22Rv1 (cell line): ENCODE results near the gene TUBGCP2.
"Not testable (repeated sequence)": the region's sequence is repeated elsewhere in the genome, so short reads cannot be mapped to it uniquely, and the experiment has no call there.

Experiments
- H3K27ac ChIP-seq: fragments of 450-650 bp; 2 replicates; pipeline ENCODE4 v1.5.1; 2017
- ZFX ChIP-seq: fragments of 450-650 bp; IDR thresholded peaks from 2 replicates; pipeline ENCODE4 v1.6.1; 2017; ENCODE audit warnings: antibody characterized with exemption, borderline replicate concordance
- TF ChIP-seq, protein P1 (sequence below): fragments of 450-650 bp; IDR thresholded peaks from 2 replicates; pipeline ENCODE4 v1.5.1; 2017; ENCODE audit warnings: mild to moderate bottlenecking

Gene TUBGCP2

DNA sequence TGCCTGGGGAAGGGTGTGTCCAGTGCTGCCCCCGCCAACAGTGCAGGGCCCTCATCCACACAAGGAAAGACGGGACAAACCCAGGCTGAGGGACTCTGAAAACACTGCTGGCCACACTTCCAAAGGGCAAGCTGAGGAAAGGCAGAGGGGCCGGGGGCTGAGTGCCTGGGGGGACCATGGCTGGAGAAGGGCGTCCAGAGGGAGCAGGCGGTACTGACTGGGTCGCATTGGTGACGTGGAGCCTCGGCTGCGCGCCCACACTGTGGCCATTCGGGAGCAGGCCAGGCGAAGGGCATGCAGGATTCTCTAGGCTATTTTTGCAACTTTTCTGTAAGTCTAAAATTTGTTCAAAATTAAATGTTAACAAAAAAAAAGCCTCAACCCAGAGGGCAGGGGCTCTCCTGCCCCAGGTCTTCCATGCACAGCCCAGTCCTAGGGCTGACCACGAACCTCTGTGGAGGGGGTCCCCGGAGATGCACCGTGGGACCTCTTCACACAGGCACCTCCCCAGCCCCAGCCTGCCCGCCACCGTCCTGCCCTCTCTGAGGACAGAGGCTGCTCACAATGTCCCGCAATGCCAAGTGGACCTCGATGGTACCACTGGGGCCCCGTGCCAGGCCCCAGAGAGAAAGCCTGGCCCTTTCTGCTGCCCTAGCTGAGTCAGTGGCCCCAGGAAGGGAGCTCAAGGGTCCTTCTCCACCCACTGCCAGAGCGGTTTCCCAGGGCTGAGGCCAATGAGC lies 42.4 kb downstream of the TUBGCP2 start:
- H3K27ac ChIP-seq = no peak overlapping the region

DNA sequence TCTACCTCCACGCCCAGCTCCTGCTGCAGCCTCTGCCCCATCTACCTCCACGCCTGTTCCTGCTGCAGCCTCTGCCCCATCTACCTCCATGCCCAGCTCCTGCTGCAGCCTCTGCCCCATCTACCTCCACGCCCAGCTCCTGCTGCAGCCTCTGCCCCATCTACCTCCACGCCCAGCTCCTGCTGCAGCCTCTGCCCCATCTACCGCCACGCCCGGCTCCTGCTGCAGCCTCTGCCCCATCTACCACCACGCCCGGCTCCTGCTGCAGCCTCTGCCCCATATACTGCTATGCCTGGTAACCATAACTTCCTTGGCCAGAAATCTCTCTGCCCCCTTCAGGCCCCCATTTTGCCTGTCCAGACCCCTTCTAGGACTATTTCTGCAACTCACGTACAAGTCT lies 43.6 kb downstream of the TUBGCP2 start:
- H3K27ac ChIP-seq = not testable (repeated sequence)

More for the DNA sequence above, 42.4 kb downstream of the TUBGCP2 start:
- TF ChIP-seq, protein P1, sequence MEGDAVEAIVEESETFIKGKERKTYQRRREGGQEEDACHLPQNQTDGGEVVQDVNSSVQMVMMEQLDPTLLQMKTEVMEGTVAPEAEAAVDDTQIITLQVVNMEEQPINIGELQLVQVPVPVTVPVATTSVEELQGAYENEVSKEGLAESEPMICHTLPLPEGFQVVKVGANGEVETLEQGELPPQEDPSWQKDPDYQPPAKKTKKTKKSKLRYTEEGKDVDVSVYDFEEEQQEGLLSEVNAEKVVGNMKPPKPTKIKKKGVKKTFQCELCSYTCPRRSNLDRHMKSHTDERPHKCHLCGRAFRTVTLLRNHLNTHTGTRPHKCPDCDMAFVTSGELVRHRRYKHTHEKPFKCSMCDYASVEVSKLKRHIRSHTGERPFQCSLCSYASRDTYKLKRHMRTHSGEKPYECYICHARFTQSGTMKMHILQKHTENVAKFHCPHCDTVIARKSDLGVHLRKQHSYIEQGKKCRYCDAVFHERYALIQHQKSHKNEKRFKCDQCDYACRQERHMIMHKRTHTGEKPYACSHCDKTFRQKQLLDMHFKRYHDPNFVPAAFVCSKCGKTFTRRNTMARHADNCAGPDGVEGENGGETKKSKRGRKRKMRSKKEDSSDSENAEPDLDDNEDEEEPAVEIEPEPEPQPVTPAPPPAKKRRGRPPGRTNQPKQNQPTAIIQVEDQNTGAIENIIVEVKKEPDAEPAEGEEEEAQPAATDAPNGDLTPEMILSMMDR = no peak
- no peak for TF ChIP-seq ZFX

DNA sequence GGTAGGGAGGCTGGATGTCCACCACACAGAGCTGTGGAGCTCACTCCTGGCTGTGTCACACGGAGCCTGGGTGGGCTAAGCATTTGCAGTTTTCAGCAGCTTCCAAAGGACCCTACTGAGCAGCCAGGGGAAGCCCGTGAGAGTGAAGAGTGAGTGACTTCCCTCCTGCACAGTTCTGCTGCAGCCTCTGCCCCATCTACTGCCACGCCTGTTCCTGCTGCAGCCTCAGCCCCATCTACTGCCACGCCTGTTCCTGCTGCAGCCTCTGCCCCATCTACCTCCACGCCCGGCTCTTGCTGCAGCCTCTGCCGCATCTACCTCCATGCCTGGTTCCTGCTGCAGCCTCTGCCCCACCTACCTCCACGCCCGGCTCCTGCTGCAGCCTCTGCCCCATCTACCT lies 44.2 kb downstream of the TUBGCP2 start:
- TF ChIP-seq, protein P1 = no peak
- no peak for TF ChIP-seq ZFX
- H3K27ac ChIP-seq = no peak overlapping the region

DNA sequence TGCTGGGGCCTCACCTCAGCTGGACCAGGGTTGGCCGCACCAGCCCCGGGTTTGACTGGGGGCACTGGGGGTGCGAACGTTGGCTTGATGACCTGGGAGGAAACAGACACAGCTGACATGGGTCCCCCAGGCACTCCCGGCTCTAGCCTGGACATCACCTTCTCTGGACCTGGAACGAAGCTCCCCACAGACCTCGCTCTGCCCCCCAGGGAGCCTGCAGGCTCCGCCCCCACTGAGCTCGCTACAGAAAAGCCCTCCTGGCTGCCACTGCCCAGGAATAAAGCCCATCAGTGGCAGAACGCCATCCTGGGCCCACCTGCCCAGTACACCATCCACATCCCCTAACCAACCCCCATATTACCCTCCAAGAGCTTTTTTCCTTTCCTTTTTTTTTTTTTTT lies 45.0 kb downstream of the TUBGCP2 start:
- H3K27ac ChIP-seq = no peak overlapping the region
- TF ChIP-seq, protein P1 = no peak
- no peak for TF ChIP-seq ZFX

DNA sequence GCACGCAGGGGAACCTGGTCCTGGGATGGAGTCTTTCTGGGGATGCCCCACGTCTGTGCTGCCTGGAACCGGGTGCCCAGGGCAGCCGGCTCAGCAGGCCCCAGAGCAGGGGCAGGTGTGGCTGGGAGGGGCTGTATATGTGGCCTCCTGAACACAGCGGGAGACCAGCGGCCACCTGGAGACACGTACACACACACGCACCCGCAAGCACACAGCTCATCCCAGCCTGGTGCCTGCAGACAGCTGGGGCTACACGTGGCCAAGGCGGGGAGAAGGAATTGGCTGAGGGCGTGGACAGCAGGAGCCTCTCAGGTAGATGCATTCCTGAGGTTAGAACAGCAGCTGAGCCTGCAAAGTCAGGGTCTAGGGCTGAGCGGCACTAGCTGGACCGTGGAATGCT lies 46.0 kb downstream of the TUBGCP2 start:
- H3K27ac ChIP-seq = no peak overlapping the region
- TF ChIP-seq, protein P1 = no peak
- TF ChIP-seq ZFX = no peak

DNA sequence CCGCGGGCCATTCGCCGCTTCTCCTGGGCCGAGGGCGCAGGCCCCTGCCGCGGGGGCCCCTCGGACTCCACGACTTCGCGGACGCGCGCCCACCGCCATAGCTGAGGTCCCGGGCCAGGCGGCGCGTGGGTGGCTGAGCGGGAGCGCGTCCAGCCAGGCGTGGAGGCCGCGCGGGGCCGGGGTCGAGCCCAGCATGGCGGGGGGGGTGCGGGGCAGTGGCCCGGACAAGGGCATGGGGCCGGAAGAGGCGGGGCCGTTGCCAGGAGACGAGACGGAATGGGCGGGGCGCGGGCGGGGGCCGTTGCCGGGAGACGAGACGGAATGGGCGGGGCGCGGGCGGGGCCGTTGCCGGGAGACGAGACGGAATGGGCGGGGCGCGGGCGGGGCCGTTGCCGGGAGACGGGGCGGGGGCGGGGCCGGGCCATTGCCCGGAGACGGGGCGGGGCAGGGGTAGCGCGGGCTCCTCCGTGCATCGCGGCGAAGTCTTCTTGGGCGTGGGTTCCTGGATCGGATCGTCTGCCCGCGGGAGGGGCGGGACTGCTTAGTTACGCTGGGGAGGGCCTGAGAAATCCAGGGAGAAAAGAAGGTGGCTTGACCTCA lies 46.8 kb downstream of the TUBGCP2 start:
- peak overlapping the region; percentile 75 for H3K27ac ChIP-seq
- no peak for TF ChIP-seq ZFX
- TF ChIP-seq, protein P1 = no peak

DNA sequence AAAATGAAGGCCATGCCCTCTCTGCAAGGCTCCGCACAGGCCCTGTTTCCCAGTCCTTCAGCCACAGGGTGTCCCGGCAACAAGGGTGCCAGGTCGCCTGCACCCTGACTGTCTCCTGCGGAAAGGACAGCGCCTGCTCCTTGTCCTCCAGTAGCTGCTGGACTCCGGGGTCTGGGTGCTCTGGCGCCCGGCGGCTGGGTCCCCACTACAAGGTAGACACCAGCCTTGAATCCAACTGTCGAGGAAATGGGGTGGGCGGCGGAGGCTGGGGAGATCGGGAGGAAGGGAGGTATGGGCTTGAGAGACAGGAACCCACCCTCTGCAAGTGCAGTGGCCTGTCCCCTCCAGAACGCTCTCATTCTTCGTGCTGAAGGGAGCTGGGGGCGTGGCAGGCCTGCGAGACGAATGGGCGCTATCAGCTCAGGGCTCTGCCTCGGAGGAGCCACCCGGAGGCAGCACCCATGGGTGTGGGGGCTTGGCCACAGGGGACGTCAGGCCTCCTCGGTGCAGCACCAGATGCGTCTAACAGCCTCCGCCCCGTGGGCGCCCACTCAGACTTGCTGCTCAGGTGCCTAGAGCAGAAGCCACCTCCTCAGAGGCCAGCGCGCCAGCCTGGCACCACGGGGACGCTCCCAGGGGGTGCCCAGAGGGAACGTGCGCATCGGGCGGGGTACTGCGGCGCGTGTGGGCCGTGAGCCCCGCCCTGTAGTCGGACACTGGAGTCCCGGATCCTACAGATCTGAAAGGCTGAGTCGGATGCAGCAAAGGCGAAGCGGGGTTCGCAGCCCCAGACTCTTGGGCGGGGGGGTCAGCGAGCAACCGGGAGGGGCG lies 47.6 kb downstream of the TUBGCP2 start:
- TF ChIP-seq, protein P1 = no peak
- TF ChIP-seq ZFX = no peak
- H3K27ac ChIP-seq = peak overlapping the region; percentile 75
